HepG2 (cell line): Measurements from ENCODE around the gene PSD. TPM values are rescaled to one million over a fixed set of nuclear protein-coding genes. Genes with fewer than 3 reads are reported as not detected.

Experiments
- DNMT1 ChIP-seq: sonication (generic); formaldehyde crosslinking; IDR thresholded peaks from 2 replicates; pipeline ENCODE4 v1.5.1; 2020; ENCODE audit warnings: mild to moderate bottlenecking, missing genetic modification reagents
- HNRNPL ChIP-seq: fragments of 200-400 bp; formaldehyde crosslinking; IDR thresholded peaks from 2 replicates; pipeline ENCODE4 v1.6.1; 2017; ENCODE audit warnings: mild to moderate bottlenecking, low read depth, low read length
- MATR3 ChIP-seq: sonication (generic); formaldehyde crosslinking; IDR thresholded peaks from 2 replicates; pipeline ENCODE4 v1.4.0; 2020; ENCODE audit warnings: missing genetic modification reagents
- POLR2AphosphoS5 ChIP-seq: IDR thresholded peaks from 2 replicates; pipeline ENCODE4 v1.6.1; 2012; ENCODE audit warnings: low read depth, low read length
- RFXANK ChIP-seq: IDR thresholded peaks from 2 replicates; pipeline ENCODE4 v1.6.1; 2016
- SATB2 ChIP-seq: sonication (generic); formaldehyde crosslinking; IDR thresholded peaks from 2 replicates; pipeline ENCODE4 v1.5.0; 2020; ENCODE audit warnings: missing genetic modification reagents
- SOX13 ChIP-seq, 3 experiments: fragments of 450-650 bp in 1 of 3; sonication (generic) in 1 of 3; formaldehyde crosslinking in 1 of 3; IDR thresholded peaks in 2 of 3; conservative IDR thresholded peaks in 1 of 3; 2 replicates each; pipeline versions ENCODE4 v1.5.0 to v1.6.1; 2016 to 2020; ENCODE audit warnings: antibody characterized with exemption in 1 of 3, mild to moderate bottlenecking in 1 of 3, missing compliant biosample characterization in 1 of 3, missing genetic modification reagents in 1 of 3, moderate library complexity in 1 of 3
- ZNF101 ChIP-seq: sonication (generic); formaldehyde crosslinking; IDR thresholded peaks from 2 replicates; pipeline ENCODE4 v1.4.0; 2020; ENCODE audit warnings: mild to moderate bottlenecking, low read depth, missing genetic modification reagents, borderline replicate concordance
- ZNF253 ChIP-seq: sonication (generic); formaldehyde crosslinking; IDR thresholded peaks from 2 replicates; pipeline ENCODE4 v1.8.0; 2022; ENCODE audit warnings: mild to moderate bottlenecking, missing genetic modification reagents, borderline replicate concordance
- ZNF572 ChIP-seq: sonication (generic); formaldehyde crosslinking; IDR thresholded peaks from 2 replicates; pipeline ENCODE4 v1.5.1; 2020; ENCODE audit warnings: mild to moderate bottlenecking, missing genetic modification reagents
- ZNF615 ChIP-seq: sonication (generic); formaldehyde crosslinking; IDR thresholded peaks from 2 replicates; pipeline ENCODE4 v1.5.0; 2020; ENCODE audit warnings: mild to moderate bottlenecking, missing genetic modification reagents, borderline replicate concordance
- ZZZ3 ChIP-seq: sonication (generic); formaldehyde crosslinking; IDR thresholded peaks from 2 replicates; pipeline ENCODE4 v1.4.0; 2020; ENCODE audit warnings: missing genetic modification reagents, mild to moderate bottlenecking, borderline replicate concordance
- polyA plus RNA-seq, 8 experiments: library from polyadenylated mRNA; depleted of rRNA in 3 of 8; stranded (reverse) in 7 of 8; unstranded in 1 of 8; fragments of >200 nt; fragmentation: Illumina TruSeq in 4 of 8; extraction: Trizol in 4 of 8; gene quantifications; 2 replicates each; pipeline versions ENCODE4 v1.2.1 to v1.2.3, GENCODE V29; 2011 to 2016; ENCODE audit warnings: low read depth in 4 of 8, missing spikeins in 1 of 8, mixed read lengths in 1 of 8; ENCODE audit not compliant: insufficient read depth in 1 of 8
- total RNA-seq, 5 experiments: library from RNA; depleted of rRNA; stranded (reverse); fragments of >200 nt; fragmentation: Illumina TruSeq; extraction: Trizol; gene quantifications; 2 replicates each; pipeline ENCODE4 v1.2.3, GENCODE V29; 2016; ENCODE audit warnings: low read depth in 1 of 5
- TF ChIP-seq, protein P1 (sequence below): IDR thresholded peaks from 2 replicates; pipeline ENCODE4 v1.6.1; 2012; ENCODE audit warnings: inconsistent platforms
- TF ChIP-seq, protein P2 (sequence below): sonication (generic); formaldehyde crosslinking; IDR thresholded peaks from 2 replicates; pipeline ENCODE4 v1.4.0; 2020; ENCODE audit warnings: low read depth, missing genetic modification reagents
- TF ChIP-seq, protein P3 (sequence below): sonication (generic); formaldehyde crosslinking; IDR thresholded peaks from 2 replicates; pipeline ENCODE4 v1.5.0; 2020; ENCODE audit warnings: missing genetic modification reagents

PSD gene
- total and polyA plus RNA-seq, 2 of the 13 experiments (the other 11 are each of a cell fraction or from before 2014, with no cell fraction given) = 0.35 to 0.58 TPM

DNA sequence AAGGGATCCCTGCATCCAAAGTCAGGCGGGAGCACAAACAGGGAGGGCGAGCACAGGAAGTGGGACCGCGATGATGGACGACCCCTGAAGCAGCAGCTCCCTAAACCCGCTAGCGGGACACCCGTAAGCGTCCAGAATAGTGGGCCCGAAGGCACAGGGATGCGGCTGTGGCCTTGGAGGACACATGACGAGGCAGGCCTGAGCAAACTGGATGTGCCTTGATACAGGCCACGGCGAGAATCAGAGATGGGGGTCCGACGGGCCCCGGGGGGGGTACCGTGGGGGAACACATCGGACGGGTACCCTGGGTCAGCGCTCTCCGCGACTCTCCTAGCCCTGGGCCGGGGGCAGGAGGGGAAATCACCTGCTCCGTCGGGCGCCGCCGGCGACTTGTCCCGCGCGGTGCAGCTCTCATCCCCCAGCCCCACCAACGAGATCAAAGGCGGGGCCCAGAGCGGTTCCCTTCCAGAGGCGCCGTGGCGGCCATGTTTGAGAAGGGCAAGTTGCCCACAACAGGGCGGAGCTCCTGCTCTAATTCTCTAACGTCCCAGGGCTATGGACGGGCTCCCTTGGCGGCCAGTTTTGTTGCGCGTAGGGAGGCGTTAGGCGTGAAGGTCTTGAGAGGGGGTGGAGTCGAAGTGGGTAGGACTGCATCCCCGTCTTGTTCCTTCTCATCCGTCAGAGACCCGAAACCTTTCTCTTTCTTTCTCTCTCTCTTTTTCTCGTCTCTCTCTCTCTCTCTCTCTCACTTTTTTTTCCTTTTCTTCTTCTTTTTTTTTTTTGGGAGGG, 13.8 kb upstream of the PSD start, which contains the start of gene CUEDC2 (continued):
- TF ChIP-seq ZNF572 (CRISPR knock-in tag) (0 out of 2 replicates have a peak, but pooled peaks have one; percentile 9), DNMT1 (CRISPR knock-in tag) (no peak), ZNF615 (peak; percentile 83; the same call in 1 of the 2 replicates), ZNF101 (CRISPR knock-in tag) (no peak), POLR2AphosphoS5 (peak; percentile 81), ZZZ3 (no peak; the same call in 1 of the 2 replicates), SOX13 (IDR thresholded peaks at IDR 0.05) (no peak), SOX13 (CRISPR knock-in tag; conservative IDR thresholded peaks at IDR 0.05 in 1 of 2, IDR thresholded peaks at IDR 0.05 in 1 of 2) (peak in 1 of 2 experiments; percentile 51; a peak in 1 of 4 replicates), ZNF253 (CRISPR knock-in tag) (0 out of 2 replicates have a peak, but pooled peaks have one; percentile 49), RFXANK (CRISPR knock-in tag) (0 out of 2 replicates have a peak, but pooled peaks have one; percentile 25), MATR3 (CRISPR knock-in tag) (no peak), HNRNPL (peak; percentile 51; the same call in 1 of the 2 replicates), SATB2 (no peak)
- TF ChIP-seq, protein P1, sequence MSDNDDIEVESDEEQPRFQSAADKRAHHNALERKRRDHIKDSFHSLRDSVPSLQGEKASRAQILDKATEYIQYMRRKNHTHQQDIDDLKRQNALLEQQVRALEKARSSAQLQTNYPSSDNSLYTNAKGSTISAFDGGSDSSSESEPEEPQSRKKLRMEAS = peak; percentile 70
- TF ChIP-seq, protein P2, sequence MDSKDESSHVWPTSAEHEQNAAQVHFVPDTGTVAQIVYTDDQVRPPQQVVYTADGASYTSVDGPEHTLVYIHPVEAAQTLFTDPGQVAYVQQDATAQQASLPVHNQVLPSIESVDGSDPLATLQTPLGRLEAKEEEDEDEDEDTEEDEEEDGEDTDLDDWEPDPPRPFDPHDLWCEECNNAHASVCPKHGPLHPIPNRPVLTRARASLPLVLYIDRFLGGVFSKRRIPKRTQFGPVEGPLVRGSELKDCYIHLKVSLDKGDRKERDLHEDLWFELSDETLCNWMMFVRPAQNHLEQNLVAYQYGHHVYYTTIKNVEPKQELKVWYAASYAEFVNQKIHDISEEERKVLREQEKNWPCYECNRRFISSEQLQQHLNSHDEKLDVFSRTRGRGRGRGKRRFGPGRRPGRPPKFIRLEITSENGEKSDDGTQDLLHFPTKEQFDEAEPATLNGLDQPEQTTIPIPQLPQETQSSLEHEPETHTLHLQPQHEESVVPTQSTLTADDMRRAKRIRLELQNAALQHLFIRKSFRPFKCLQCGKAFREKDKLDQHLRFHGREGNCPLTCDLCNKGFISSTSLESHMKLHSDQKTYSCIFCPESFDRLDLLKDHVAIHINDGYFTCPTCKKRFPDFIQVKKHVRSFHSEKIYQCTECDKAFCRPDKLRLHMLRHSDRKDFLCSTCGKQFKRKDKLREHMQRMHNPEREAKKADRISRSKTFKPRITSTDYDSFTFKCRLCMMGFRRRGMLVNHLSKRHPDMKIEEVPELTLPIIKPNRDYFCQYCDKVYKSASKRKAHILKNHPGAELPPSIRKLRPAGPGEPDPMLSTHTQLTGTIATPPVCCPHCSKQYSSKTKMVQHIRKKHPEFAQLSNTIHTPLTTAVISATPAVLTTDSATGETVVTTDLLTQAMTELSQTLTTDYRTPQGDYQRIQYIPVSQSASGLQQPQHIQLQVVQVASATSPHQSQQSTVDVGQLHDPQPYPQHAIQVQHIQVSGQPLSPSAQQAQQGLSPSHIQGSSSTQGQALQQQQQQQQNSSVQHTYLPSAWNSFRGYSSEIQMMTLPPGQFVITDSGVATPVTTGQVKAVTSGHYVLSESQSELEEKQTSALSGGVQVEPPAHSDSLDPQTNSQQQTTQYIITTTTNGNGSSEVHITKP = 0 out of 2 replicates have a peak, but pooled peaks have one; percentile 47
- TF ChIP-seq, protein P3, sequence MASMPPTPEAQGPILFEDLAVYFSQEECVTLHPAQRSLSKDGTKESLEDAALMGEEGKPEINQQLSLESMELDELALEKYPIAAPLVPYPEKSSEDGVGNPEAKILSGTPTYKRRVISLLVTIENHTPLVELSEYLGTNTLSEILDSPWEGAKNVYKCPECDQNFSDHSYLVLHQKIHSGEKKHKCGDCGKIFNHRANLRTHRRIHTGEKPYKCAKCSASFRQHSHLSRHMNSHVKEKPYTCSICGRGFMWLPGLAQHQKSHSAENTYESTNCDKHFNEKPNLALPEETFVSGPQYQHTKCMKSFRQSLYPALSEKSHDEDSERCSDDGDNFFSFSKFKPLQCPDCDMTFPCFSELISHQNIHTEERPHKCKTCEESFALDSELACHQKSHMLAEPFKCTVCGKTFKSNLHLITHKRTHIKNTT (CRISPR knock-in tag) = no peak
